HCT116 (cell line): ENCODE data around the gene CNOT2. TPM values are rescaled to one million over a fixed set of nuclear protein-coding genes. Genes with fewer than 3 reads are reported as not detected.

Source experiments
- ATAC-seq: fragments of 200-7000 bp; cut with Tn5 transposase; 2 replicates; pipeline ENCODE4 v1.9.1; 2020; ENCODE audit warnings: mild to moderate bottlenecking, moderate library complexity
- BruUV-seq: library from RNA; stranded (reverse); fragments of 400-500 nt; replicated peaks from 2 replicates; lab custom pipeline; 2021; lab: Mats Ljungman, UMichigan
- CTCF ChIA-PET: fragments of 300-600 bp; sonication (Branson Sonifier 250); formaldehyde crosslinking; loops from one replicate; lab custom pipeline; 2021; ENCODE audit warnings: antibody characterized with exemption; lab: Charles Lee
- POLR2A ChIA-PET: fragments of 300-600, 350-600 bp; sonication (Branson Sonifier 250); formaldehyde crosslinking; loops from one replicate; lab custom pipeline; 2021; ENCODE audit warnings: antibody characterized with exemption; lab: Charles Lee
- RAD21 ChIA-PET, 2 experiments: fragments of 300-600 bp; sonication (Branson Sonifier 250); formaldehyde crosslinking; loops; one replicate each; lab custom pipeline; 2023; ENCODE audit warnings: low total read pairs in 2 of 2; ENCODE audit not compliant: uncharacterized antibody in 2 of 2, unreplicated experiment in 2 of 2, low non-redundant PET in 1 of 2; lab: Charles Lee
- DNase-seq: peaks from one replicate; pipeline ENCODE4 v3.0.0-alpha.2; 2010; ENCODE audit warnings: low read depth, low spot score
- H2AFZ ChIP-seq: fragments of 200-600 bp; shearing (Covaris generic), sonication (generic); 2 replicates; pipeline ENCODE4 v1.6.1; 2017; ENCODE audit warnings: low read depth, mixed run types, mixed read lengths, antibody characterized with exemption, low read length; ENCODE audit not compliant: poor library complexity, severe bottlenecking
- H3K27ac ChIP-seq: 2 replicates; pipeline ENCODE4 v1.5.1; 2012; ENCODE audit warnings: low read depth, low read length
- H3K27me3 ChIP-seq: fragments of 200-600 bp; sonication (generic); 2 replicates; pipeline ENCODE4 v1.6.1; 2016; ENCODE audit warnings: mixed run types, low read length, mixed read lengths; ENCODE audit not compliant: insufficient read depth
- H3K36me3 ChIP-seq, 2 experiments: fragments of 200-500 bp in 1 of 2; fragments of 200-600 bp in 1 of 2; sonication (Bioruptor generic) in 1 of 2; sonication (generic) in 1 of 2; 2 replicates each; pipeline versions ENCODE4 v1.5.1 to v1.6.1; 2014 to 2016; ENCODE audit warnings: low read length in 2 of 2, inconsistent platforms in 1 of 2, mixed read lengths in 1 of 2, mixed run types in 1 of 2; ENCODE audit not compliant: insufficient read depth in 2 of 2, control insufficient read depth in 1 of 2
- H3K4me1 ChIP-seq, 2 experiments: fragments of 200-600 bp in 1 of 2; sonication (generic) in 1 of 2; 2 replicates each; pipeline versions ENCODE4 v1.5.1 to v1.6.1; 2012 to 2017; ENCODE audit warnings: low read length in 2 of 2, inconsistent platforms in 1 of 2, mild to moderate bottlenecking in 1 of 2, mixed read lengths in 1 of 2, mixed run types in 1 of 2, moderate library complexity in 1 of 2; ENCODE audit not compliant: insufficient read depth in 2 of 2, control insufficient read depth in 1 of 2
- H3K4me2 ChIP-seq: fragments of 200-600 bp; sonication (generic); 2 replicates; pipeline ENCODE4 v1.6.1; 2017; ENCODE audit warnings: mixed run types, low read length, mixed read lengths
- H3K4me3 ChIP-seq, 2 experiments: fragments of 200-600 bp in 1 of 2; sonication (generic) in 1 of 2; replicated peaks in 1 of 2; 2 replicates each; pipeline ENCODE4 v1.5.1; 2011 to 2016; ENCODE audit warnings: low read length in 2 of 2, control low read depth in 1 of 2, low read depth in 1 of 2, mild to moderate bottlenecking in 1 of 2, mixed read lengths in 1 of 2, mixed run types in 1 of 2
- H3K79me2 ChIP-seq: fragments of 200-600 bp; sonication (generic); 2 replicates; pipeline ENCODE4 v1.6.1; 2017; ENCODE audit warnings: mild to moderate bottlenecking, mixed run types, low read length, moderate library complexity, mixed read lengths; ENCODE audit not compliant: insufficient read depth
- H3K9ac ChIP-seq: fragments of 200-600 bp; sonication (generic); 2 replicates; pipeline ENCODE4 v1.6.1; 2016; ENCODE audit warnings: low read length, mixed read lengths
- H3K9me2 ChIP-seq: fragments of 200-600 bp; sonication (generic), shearing (Covaris generic); 2 replicates; pipeline ENCODE4 v1.6.1; 2017; ENCODE audit warnings: mixed run types, mild to moderate bottlenecking, moderate library complexity; ENCODE audit not compliant: insufficient read depth
- H3K9me3 ChIP-seq, 2 experiments: fragments of 200-500 bp in 1 of 2; fragments of 200-600 bp in 1 of 2; sonication (Bioruptor generic) in 1 of 2; sonication (generic) in 1 of 2; 2 replicates each; pipeline ENCODE4 v1.6.1; 2014 to 2017; ENCODE audit warnings: low read length in 2 of 2, mixed read lengths in 2 of 2, inconsistent platforms in 1 of 2, low read depth in 1 of 2, mild to moderate bottlenecking in 1 of 2, mixed run types in 1 of 2, moderate library complexity in 1 of 2; ENCODE audit not compliant: control insufficient read depth in 1 of 2, insufficient read depth in 1 of 2
- H4K20me1 ChIP-seq: fragments of 200-600 bp; sonication (generic), shearing (Covaris generic); 2 replicates; pipeline ENCODE4 v1.6.1; 2017; ENCODE audit warnings: mixed run types, mild to moderate bottlenecking, moderate library complexity; ENCODE audit not compliant: insufficient read depth
- CBX3 ChIP-seq: IDR thresholded peaks from 2 replicates; pipeline ENCODE4 v1.6.1; 2012; ENCODE audit warnings: low read depth
- CEBPB ChIP-seq: IDR thresholded peaks from 2 replicates; pipeline ENCODE4 v1.6.1; 2012; ENCODE audit warnings: low read depth
- EGR1 ChIP-seq: IDR thresholded peaks from 2 replicates; pipeline ENCODE4 v1.6.1; 2012; ENCODE audit warnings: low read depth
- ELF1 ChIP-seq: IDR thresholded peaks from 2 replicates; pipeline ENCODE4 v1.6.1; 2012; ENCODE audit warnings: low read depth, borderline replicate concordance
- EZH2 ChIP-seq: fragments of 200-600 bp; sonication (generic); IDR thresholded peaks from 2 replicates; pipeline ENCODE4 v1.6.1; 2017; ENCODE audit warnings: antibody characterized with exemption, mixed run types
- FOSL1 ChIP-seq: IDR thresholded peaks from 2 replicates; pipeline ENCODE4 v1.6.1; 2012; ENCODE audit warnings: low read depth
- JUND ChIP-seq: IDR thresholded peaks from 2 replicates; pipeline ENCODE4 v1.6.1; 2012
- POLR2A ChIP-seq: IDR thresholded peaks from 2 replicates; pipeline ENCODE4 v1.7.0; 2011; ENCODE audit warnings: borderline replicate concordance; ENCODE audit not compliant: insufficient read depth, insufficient read length; ENCODE audit errors: extremely low read depth
- SIN3A ChIP-seq: IDR thresholded peaks from 2 replicates; pipeline ENCODE4 v1.6.1; 2012; ENCODE audit warnings: low read depth
- SRF ChIP-seq: IDR thresholded peaks from 2 replicates; pipeline ENCODE4 v1.6.1; 2012; ENCODE audit warnings: low read depth
- ZFX ChIP-seq: fragments of 450-650 bp; IDR thresholded peaks from 2 replicates; pipeline ENCODE4 v1.6.1; 2017
- ZNF274 ChIP-seq: fragments of 200-500 bp; sonication (Bioruptor generic); IDR thresholded peaks from 2 replicates; pipeline ENCODE4 v1.6.1; 2014; ENCODE audit warnings: mild to moderate bottlenecking, low read depth, low read length, inconsistent platforms
- intact Hi-C: fragments of 100-400 bp; cut with micrococcal nuclease; formaldehyde crosslinking; loops from 2 replicates; pipeline ENCODE4 v1.10.0; 2022
- total RNA-seq: library from RNA; stranded (reverse); gene quantifications from one replicate; pipeline ENCODE4 v1.2.1, GENCODE V29; 2021; ENCODE audit not compliant: unreplicated experiment
- TF ChIP-seq, protein P1 (sequence below), 3 experiments: fragments of 200-600 bp in 1 of 3; sonication (generic) in 1 of 3; IDR thresholded peaks in 2 of 3; conservative IDR thresholded peaks in 1 of 3; 2 replicates each; pipeline ENCODE4 v1.5.1; 2012 to 2017; ENCODE audit warnings: low read depth in 2 of 3, low read length in 2 of 3, antibody characterized with exemption in 1 of 3, borderline replicate concordance in 1 of 3, control low read depth in 1 of 3, mild to moderate bottlenecking in 1 of 3, mixed read lengths in 1 of 3, mixed run types in 1 of 3, moderate library complexity in 1 of 3; ENCODE audit not compliant: insufficient read depth in 1 of 3
- TF ChIP-seq, protein P2 (sequence below): IDR thresholded peaks from 2 replicates; pipeline ENCODE4 v1.6.1; 2011; ENCODE audit warnings: mild to moderate bottlenecking, low read length, moderate library complexity; ENCODE audit not compliant: insufficient replicate concordance; ENCODE audit errors: extremely low read depth
- TF ChIP-seq, protein P3 (sequence below): IDR thresholded peaks from 2 replicates; pipeline ENCODE4 v1.6.1; 2012
- TF ChIP-seq, protein P4 (sequence below): IDR thresholded peaks from 2 replicates; pipeline ENCODE4 v1.6.1; 2012

CNOT2 gene
- total RNA-seq, 1 experiment from 2014 or later = 58.7 TPM

DNA sequence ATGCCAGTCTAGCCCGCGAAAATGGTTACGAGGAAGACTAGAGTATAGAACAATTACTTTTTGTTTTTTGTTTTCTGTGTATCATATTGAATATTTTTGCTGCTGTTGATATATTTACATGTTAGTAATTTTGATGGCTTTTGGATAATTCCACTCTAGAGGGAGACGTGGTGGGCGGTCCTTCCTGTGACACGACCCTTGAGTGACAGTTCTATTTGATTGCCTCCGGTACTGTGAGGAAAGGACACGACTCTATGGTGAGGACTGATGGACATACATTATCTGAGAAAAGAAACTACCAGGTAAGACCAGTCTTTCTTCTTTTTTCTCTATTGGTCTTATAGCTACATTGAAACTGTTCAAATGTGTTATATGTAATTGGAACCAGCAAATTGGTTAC, 34.7 kb downstream of the CNOT2 start:
- BruUV-seq = no TSS peak

More for the DNA sequence above, 34.7 kb downstream of the CNOT2 start:
- Histone ChIP-seq H3K4me2 (no peak overlapping the region), H3K36me3 (peaks cover 3% of the 10 kb centered on the region in 2 experiments; a peak in 1 of 4 replicates), H3K79me2 (peaks cover 91% of the 10 kb centered on the region), H3K4me3 (no peak overlapping the region), H3K9ac (no peak overlapping the region), H3K27me3 (no peaks in the 10 kb centered on the region), H2AFZ (no peak overlapping the region), H4K20me1 (peaks cover 8% of the 10 kb centered on the region), H3K4me1 (no peaks in the 10 kb centered on the region), H3K9me2 (no peaks in the 10 kb centered on the region), H3K9me3 (no peaks in the 10 kb centered on the region), H3K27ac (no peak overlapping the region)
- ATAC-seq (no peak), DNase-seq (no peak)
- POLR2A ChIA-PET = no interaction called here
- CTCF ChIA-PET = no interaction called here
- RAD21 ChIA-PET = no interaction called here
- TF ChIP-seq ZFX (no peak), ZNF274 (no peak), FOSL1 (no peak), ELF1 (no peak), EGR1 (no peak), CBX3 (no peak), SRF (no peak), SIN3A (no peak), POLR2A (no peak), CEBPB (no peak), JUND (no peak), EZH2 (no peak)
- TF ChIP-seq, protein P1, sequence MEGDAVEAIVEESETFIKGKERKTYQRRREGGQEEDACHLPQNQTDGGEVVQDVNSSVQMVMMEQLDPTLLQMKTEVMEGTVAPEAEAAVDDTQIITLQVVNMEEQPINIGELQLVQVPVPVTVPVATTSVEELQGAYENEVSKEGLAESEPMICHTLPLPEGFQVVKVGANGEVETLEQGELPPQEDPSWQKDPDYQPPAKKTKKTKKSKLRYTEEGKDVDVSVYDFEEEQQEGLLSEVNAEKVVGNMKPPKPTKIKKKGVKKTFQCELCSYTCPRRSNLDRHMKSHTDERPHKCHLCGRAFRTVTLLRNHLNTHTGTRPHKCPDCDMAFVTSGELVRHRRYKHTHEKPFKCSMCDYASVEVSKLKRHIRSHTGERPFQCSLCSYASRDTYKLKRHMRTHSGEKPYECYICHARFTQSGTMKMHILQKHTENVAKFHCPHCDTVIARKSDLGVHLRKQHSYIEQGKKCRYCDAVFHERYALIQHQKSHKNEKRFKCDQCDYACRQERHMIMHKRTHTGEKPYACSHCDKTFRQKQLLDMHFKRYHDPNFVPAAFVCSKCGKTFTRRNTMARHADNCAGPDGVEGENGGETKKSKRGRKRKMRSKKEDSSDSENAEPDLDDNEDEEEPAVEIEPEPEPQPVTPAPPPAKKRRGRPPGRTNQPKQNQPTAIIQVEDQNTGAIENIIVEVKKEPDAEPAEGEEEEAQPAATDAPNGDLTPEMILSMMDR (IDR thresholded peaks at IDR 0.05 in 2 of 3, conservative IDR thresholded peaks at IDR 0.05 in 1 of 3; ENCODE audit: borderline replicate concordance in 1 of 3, insufficient read depth in 1 of 3, low read depth in 2 of 3, low read length in 2 of 3) = no peak
- TF ChIP-seq, protein P2, sequence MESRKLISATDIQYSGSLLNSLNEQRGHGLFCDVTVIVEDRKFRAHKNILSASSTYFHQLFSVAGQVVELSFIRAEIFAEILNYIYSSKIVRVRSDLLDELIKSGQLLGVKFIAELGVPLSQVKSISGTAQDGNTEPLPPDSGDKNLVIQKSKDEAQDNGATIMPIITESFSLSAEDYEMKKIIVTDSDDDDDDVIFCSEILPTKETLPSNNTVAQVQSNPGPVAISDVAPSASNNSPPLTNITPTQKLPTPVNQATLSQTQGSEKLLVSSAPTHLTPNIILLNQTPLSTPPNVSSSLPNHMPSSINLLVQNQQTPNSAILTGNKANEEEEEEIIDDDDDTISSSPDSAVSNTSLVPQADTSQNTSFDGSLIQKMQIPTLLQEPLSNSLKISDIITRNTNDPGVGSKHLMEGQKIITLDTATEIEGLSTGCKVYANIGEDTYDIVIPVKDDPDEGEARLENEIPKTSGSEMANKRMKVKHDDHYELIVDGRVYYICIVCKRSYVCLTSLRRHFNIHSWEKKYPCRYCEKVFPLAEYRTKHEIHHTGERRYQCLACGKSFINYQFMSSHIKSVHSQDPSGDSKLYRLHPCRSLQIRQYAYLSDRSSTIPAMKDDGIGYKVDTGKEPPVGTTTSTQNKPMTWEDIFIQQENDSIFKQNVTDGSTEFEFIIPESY = no peak
- TF ChIP-seq, protein P3, sequence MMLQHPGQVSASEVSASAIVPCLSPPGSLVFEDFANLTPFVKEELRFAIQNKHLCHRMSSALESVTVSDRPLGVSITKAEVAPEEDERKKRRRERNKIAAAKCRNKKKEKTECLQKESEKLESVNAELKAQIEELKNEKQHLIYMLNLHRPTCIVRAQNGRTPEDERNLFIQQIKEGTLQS = no peak
- TF ChIP-seq, protein P4, sequence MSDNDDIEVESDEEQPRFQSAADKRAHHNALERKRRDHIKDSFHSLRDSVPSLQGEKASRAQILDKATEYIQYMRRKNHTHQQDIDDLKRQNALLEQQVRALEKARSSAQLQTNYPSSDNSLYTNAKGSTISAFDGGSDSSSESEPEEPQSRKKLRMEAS = no peak
- intact Hi-C loops = no loop called here
